Hepatocyte (in vitro differentiated cells): Measurements from ENCODE around the gene AMIGO2. TPM values are rescaled to one million over a fixed set of nuclear protein-coding genes. Genes with fewer than 3 reads are reported as not detected.

Experiments used
- DNase-seq: peaks from one replicate; pipeline ENCODE4 v3.0.0-alpha.2; 2016; ENCODE audit warnings: low spot score
- H2AFZ ChIP-seq: fragments of 200-600 bp; sonication (generic); 2 replicates; pipeline ENCODE4 v1.6.0; 2016; ENCODE audit warnings: antibody characterized with exemption, mild to moderate bottlenecking
- H3K27ac ChIP-seq: fragments of 200-600 bp; sonication (generic); 2 replicates; pipeline ENCODE4 v1.5.1; 2016; ENCODE audit warnings: mild to moderate bottlenecking
- H3K27me3 ChIP-seq: fragments of 200-600 bp; sonication (generic); 2 replicates; pipeline ENCODE4 v1.6.1; 2016
- H3K36me3 ChIP-seq: fragments of 200-600 bp; sonication (generic); replicated peaks from 2 replicates; pipeline ENCODE4 v1.5.1; 2016; ENCODE audit warnings: low read depth; ENCODE audit not compliant: insufficient read depth
- H3K4me1 ChIP-seq: fragments of 200-600 bp; sonication (generic); 2 replicates; pipeline ENCODE4 v1.5.1; 2016; ENCODE audit warnings: mild to moderate bottlenecking, moderate library complexity; ENCODE audit not compliant: insufficient read depth
- H3K4me2 ChIP-seq: fragments of 200-600 bp; sonication (generic); 2 replicates; pipeline ENCODE4 v1.6.0; 2016
- H3K4me3 ChIP-seq: fragments of 200-600 bp; sonication (generic); 2 replicates; pipeline ENCODE4 v1.5.1; 2016; ENCODE audit warnings: mild to moderate bottlenecking
- H3K79me2 ChIP-seq: fragments of 200-600 bp; sonication (generic); 2 replicates; pipeline ENCODE4 v1.6.0; 2017; ENCODE audit warnings: mild to moderate bottlenecking
- H3K9me2 ChIP-seq: fragments of 200-600 bp; sonication (generic); replicated peaks from 2 replicates; pipeline ENCODE4 v1.6.0; 2017; ENCODE audit warnings: mild to moderate bottlenecking; ENCODE audit not compliant: insufficient read depth
- H3K9me3 ChIP-seq: fragments of 200-600 bp; sonication (generic); 2 replicates; pipeline ENCODE4 v1.5.1; 2016; ENCODE audit warnings: low read depth, mild to moderate bottlenecking
- H4K20me1 ChIP-seq: fragments of 200-600 bp; sonication (generic); 2 replicates; pipeline ENCODE4 v1.6.0; 2016; ENCODE audit warnings: mild to moderate bottlenecking; ENCODE audit not compliant: insufficient read depth, poor library complexity, severe bottlenecking
- EZH2 ChIP-seq: fragments of 200-600 bp; sonication (generic); IDR thresholded peaks from 2 replicates; pipeline ENCODE4 v1.6.1; 2016; ENCODE audit warnings: antibody characterized with exemption, mild to moderate bottlenecking, borderline replicate concordance
- EZH2phosphoT487 ChIP-seq: fragments of 200-600 bp; sonication (generic); IDR thresholded peaks from one replicate; pipeline ENCODE4 v1.6.1; 2018; ENCODE audit warnings: antibody characterized with exemption, mild to moderate bottlenecking, low read depth, moderate library complexity; ENCODE audit not compliant: unreplicated experiment, severe bottlenecking
- WGBS: methylation state at CpG from one replicate; pipeline ENCODE4 v1.1.6; 2016; ENCODE audit warnings: low lambda C conversion rate; ENCODE audit errors: missing lambda C conversion rate; 5-methylcytosine and 5-hydroxymethylcytosine counted together
- polyA plus RNA-seq: library from polyadenylated mRNA; unstranded; fragments of >200 nt; fragmentation: Nextera tagmentation; extraction: Ambion mirVana; gene quantifications from 2 replicates; pipeline ENCODE4 v1.2.1, GENCODE V29; 2016
- total RNA-seq: library from RNA; depleted of rRNA; stranded (reverse); fragments of >200 nt; gene quantifications from 2 replicates; pipeline ENCODE4 v1.2.3, GENCODE V29; 2014
- TF ChIP-seq, protein P1 (sequence below): fragments of 200-600 bp; sonication (generic); IDR thresholded peaks from 2 replicates; pipeline ENCODE4 v1.5.1; 2016; ENCODE audit warnings: antibody characterized with exemption, mild to moderate bottlenecking; ENCODE audit not compliant: poor library complexity

Gene AMIGO2
- total and polyA plus RNA-seq, 2 experiments from 2014 or later: 57.8 to 65.6 TPM

DNA sequence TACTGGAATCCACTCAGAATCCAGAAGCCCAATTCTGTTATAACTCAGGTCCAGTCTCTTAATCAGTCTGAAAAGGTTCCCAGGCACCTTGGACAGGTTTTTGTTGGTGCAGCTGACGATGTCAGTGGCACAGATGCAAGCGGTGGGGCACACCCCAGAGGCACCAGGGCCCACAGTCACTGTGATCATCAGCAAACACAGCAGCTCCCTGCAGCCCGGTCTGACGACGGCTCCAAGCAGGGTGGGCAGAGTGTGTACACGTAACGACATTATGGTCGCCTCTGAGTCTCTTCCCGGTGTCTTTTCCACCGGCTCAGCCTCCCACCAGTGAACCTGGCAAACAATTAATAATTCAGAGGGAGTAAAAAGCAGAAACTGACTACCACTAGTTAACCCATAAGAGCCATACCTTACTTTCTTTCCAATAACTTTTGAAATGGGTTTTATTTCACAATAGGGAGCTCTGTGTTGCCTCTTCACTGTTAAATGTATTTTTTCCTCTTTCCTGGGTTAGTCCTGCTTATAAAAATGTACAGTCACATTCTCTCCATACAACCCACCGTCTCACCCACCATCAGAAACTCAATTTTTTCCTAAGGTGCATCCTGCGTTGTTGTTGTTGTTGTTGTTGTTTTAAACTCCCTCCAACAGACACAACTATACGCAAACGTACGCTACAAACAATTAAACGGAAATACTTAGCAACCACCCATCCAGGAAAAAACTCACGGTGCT, 859 bp downstream of the AMIGO2 start:
- TF ChIP-seq, protein P1, sequence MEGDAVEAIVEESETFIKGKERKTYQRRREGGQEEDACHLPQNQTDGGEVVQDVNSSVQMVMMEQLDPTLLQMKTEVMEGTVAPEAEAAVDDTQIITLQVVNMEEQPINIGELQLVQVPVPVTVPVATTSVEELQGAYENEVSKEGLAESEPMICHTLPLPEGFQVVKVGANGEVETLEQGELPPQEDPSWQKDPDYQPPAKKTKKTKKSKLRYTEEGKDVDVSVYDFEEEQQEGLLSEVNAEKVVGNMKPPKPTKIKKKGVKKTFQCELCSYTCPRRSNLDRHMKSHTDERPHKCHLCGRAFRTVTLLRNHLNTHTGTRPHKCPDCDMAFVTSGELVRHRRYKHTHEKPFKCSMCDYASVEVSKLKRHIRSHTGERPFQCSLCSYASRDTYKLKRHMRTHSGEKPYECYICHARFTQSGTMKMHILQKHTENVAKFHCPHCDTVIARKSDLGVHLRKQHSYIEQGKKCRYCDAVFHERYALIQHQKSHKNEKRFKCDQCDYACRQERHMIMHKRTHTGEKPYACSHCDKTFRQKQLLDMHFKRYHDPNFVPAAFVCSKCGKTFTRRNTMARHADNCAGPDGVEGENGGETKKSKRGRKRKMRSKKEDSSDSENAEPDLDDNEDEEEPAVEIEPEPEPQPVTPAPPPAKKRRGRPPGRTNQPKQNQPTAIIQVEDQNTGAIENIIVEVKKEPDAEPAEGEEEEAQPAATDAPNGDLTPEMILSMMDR: no peak
- no peak for TF ChIP-seq EZH2phosphoT487
- TF ChIP-seq EZH2: no peak
- H4K20me1 ChIP-seq: no peaks in the 10 kb centered on the region
- peak overlapping the region; percentile 95 for H3K4me2 ChIP-seq
- peak; percentile 49 for DNase-seq
- H3K4me3 ChIP-seq: peak overlapping the region; percentile 74
- peaks cover 27% of the 10 kb centered on the region for H3K4me1 ChIP-seq
- H3K27me3 ChIP-seq: no peaks in the 10 kb centered on the region
- H2AFZ ChIP-seq: peak overlapping the region; percentile 76
- H3K79me2 ChIP-seq: peaks cover 35% of the 10 kb centered on the region
- H3K9me3 ChIP-seq: no peaks in the 10 kb centered on the region
- H3K36me3 ChIP-seq: no peaks in the 10 kb centered on the region
- WGBS: 4% methylated on average over 17 of the region's 17 CpGs
- H3K27ac ChIP-seq: peak overlapping the region; percentile 97
- H3K9me2 ChIP-seq: no peaks in the 10 kb centered on the region

DNA sequence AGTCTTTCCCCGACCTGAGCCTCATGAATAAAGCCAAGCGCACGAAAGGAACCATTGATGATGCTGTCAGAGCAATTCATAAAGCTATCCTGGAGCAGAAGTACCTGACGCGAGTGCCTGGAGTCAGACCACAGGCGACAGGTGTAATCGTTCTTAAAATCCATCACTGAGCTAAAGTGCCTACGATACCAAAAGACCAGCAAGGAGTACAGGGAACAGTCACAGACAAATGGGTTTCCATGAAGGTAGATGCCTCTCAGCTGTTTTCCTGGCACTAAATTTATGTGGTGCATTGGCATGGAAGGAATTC, 1.7 kb downstream of the AMIGO2 start:
- DNase-seq: no peak
- Histone ChIP-seq H4K20me1 (no peaks in the 10 kb centered on the region), H3K27me3 (no peaks in the 10 kb centered on the region), H3K79me2 (peaks cover 35% of the 10 kb centered on the region), H2AFZ (no peak overlapping the region), H3K27ac (no peak overlapping the region), H3K9me3 (no peaks in the 10 kb centered on the region), H3K36me3 (no peaks in the 10 kb centered on the region), H3K4me3 (peak overlapping the region; percentile 74), H3K4me1 (peaks cover 20% of the 10 kb centered on the region), H3K4me2 (peak overlapping the region; percentile 95), H3K9me2 (no peaks in the 10 kb centered on the region)
- WGBS: 79% methylated on average over 8 of the region's 8 CpGs
- TF ChIP-seq EZH2 (no peak), EZH2phosphoT487 (no peak)
- TF ChIP-seq, protein P1: no peak

DNA sequence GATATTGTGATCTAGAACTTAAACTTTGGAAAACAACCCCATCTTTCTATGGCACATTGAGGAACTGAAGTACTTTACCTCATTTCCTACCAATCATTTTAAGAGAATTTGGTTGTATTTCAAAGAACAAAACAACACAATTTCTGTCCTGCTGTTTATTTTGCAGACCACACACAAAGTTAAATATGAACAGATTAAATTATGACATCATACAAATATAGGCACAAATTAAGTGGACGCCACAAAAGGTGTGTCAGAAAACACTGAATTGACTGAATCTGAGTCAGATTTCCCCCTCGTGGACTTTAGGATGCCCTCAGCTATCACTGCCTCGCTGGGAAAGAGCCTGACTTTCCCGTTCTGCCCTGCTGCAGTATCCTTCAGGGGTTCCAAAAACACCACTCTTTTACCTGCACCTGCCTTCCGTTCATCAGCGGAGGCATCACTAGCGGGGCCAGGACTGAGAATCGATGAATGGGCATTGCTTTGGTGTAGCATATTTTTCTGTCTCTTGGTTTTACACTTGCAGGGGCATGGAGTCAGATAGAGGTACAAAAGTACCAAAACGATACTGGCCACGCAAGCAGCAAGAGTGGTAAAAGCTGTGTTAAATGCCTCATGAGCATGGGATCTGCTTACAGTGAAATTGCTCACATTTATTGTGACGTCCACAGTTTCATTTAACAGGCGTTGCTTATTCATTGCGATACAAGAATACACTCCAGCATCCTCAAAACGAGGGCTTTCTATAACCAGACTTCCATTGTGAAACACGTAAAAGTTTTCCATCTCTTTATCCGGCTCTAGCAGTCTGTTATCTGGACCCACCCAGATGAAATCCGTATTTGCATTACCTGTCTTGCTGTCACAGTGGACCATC, 2.3 kb downstream of the AMIGO2 start:
- H3K9me2 ChIP-seq: no peaks in the 10 kb centered on the region
- WGBS: 79% methylated on average over 17 of the region's 17 CpGs
- H3K27me3 ChIP-seq: no peaks in the 10 kb centered on the region
- no peaks in the 10 kb centered on the region for H3K9me3 ChIP-seq
- H2AFZ ChIP-seq: no peak overlapping the region
- H3K4me2 ChIP-seq: peak overlapping the region; percentile 95
- no peak for DNase-seq
- H3K79me2 ChIP-seq: peaks cover 35% of the 10 kb centered on the region
- H3K27ac ChIP-seq: no peak overlapping the region
- H3K4me1 ChIP-seq: peaks cover 19% of the 10 kb centered on the region
- no peaks in the 10 kb centered on the region for H3K36me3 ChIP-seq
- H4K20me1 ChIP-seq: no peaks in the 10 kb centered on the region
- peak overlapping the region; percentile 74 for H3K4me3 ChIP-seq
- TF ChIP-seq, protein P1: no peak
- TF ChIP-seq EZH2 (no peak), EZH2phosphoT487 (no peak)
